BE2C (cell line): ENCODE data around the gene ASCL1. TPM values are rescaled to one million over a fixed set of nuclear protein-coding genes. Genes with fewer than 3 reads are reported as not detected.

Experiments
- DNase-seq: peaks from one replicate; pipeline ENCODE4 v3.0.0-alpha.2; 2020
- H3K27me3 ChIP-seq: fragments of 250-450 bp; sonication (Bioruptor Pico); 2 replicates; pipeline ENCODE4 v1.5.1; 2020; ENCODE audit warnings: mild to moderate bottlenecking
- H3K36me3 ChIP-seq: fragments of 250-450 bp; sonication (Bioruptor Pico); 2 replicates; pipeline ENCODE4 v1.5.1; 2020; ENCODE audit warnings: mild to moderate bottlenecking
- H3K4me1 ChIP-seq: fragments of 250-450 bp; sonication (Bioruptor Pico); 2 replicates; pipeline ENCODE4 v1.5.1; 2020
- H3K4me3 ChIP-seq: 2 replicates; pipeline ENCODE4 v1.5.1; 2011; ENCODE audit warnings: low read depth, low read length
- H3K9me3 ChIP-seq: fragments of 250-450 bp; sonication (Bioruptor Pico); 2 replicates; pipeline ENCODE4 v1.5.1; 2020
- CTCF ChIP-seq: IDR thresholded peaks from 2 replicates; pipeline ENCODE4 v1.5.1; 2012; ENCODE audit warnings: mild to moderate bottlenecking, low read depth, low read length
- polyA plus RNA-seq: library from polyadenylated mRNA; unstranded; fragments of >200 nt; gene quantifications from one replicate; pipeline ENCODE4 v1.2.1, GENCODE V29; 2012; ENCODE audit warnings: low read depth, missing spikeins; ENCODE audit not compliant: insufficient read length, insufficient read depth

ASCL1 gene
- 25.5 TPM for polyA plus RNA-seq

GRCh38 chr12:102957339-102958050 lies at the start of gene ASCL1:
Gene ASCL1 (plus strand): TSS chr12:102957674. CDS start chr12:102958245, 571 bp downstream.
- DNase-seq: peak; percentile 95
- Histone ChIP-seq H3K27me3 (no peaks in the 10 kb centered on the region), H3K4me1 (peaks cover 13% of the 10 kb centered on the region), H3K9me3 (no peaks in the 10 kb centered on the region), H3K4me3 (peak within 1 kb of the TSS; percentile 95), H3K36me3 (peaks cover 15% of the 10 kb centered on the region)
- TF ChIP-seq CTCF: no peak; the same call in 1 of the 2 replicates

- no peak for DNase-seq
- Histone ChIP-seq H3K4me1 (no peaks in the 10 kb centered on the region), H3K4me3 (no peak overlapping the region), H3K36me3 (no peaks in the 10 kb centered on the region), H3K27me3 (peaks cover 5% of the 10 kb centered on the region), H3K9me3 (no peaks in the 10 kb centered on the region)
- no peak for TF ChIP-seq CTCF
These were observed 49.6 kb upstream of the ASCL1 start for GRCh38 chr12:102907918-102908317.

- Histone ChIP-seq H3K27me3 (peaks cover 5% of the 10 kb centered on the region), H3K4me3 (no peak overlapping the region), H3K4me1 (no peaks in the 10 kb centered on the region), H3K9me3 (no peaks in the 10 kb centered on the region), H3K36me3 (no peaks in the 10 kb centered on the region)
- TF ChIP-seq CTCF: no peak
- DNase-seq: no peak
These were observed 47.3 kb upstream of the ASCL1 start for GRCh38 chr12:102910137-102910536.

GRCh38 chr12:102910792-102911191 lies 46.7 kb upstream of the ASCL1 start:
- DNase-seq: no peak
- TF ChIP-seq CTCF: no peak
- Histone ChIP-seq H3K4me1 (no peaks in the 10 kb centered on the region), H3K9me3 (no peaks in the 10 kb centered on the region), H3K27me3 (peaks cover 5% of the 10 kb centered on the region), H3K36me3 (no peaks in the 10 kb centered on the region), H3K4me3 (no peak overlapping the region)

GRCh38 chr12:102911320-102911719 lies 46.2 kb upstream of the ASCL1 start:
- Histone ChIP-seq H3K9me3 (no peaks in the 10 kb centered on the region), H3K36me3 (no peaks in the 10 kb centered on the region), H3K27me3 (no peaks in the 10 kb centered on the region; the same call in 1 of the 2 replicates), H3K4me1 (no peaks in the 10 kb centered on the region), H3K4me3 (no peak overlapping the region)
- TF ChIP-seq CTCF: no peak
- DNase-seq: no peak

GRCh38 chr12:102912258-102912657 lies 45.2 kb upstream of the ASCL1 start:
- no peaks in the 10 kb centered on the region; the same call in 1 of the 2 replicates for H3K27me3 ChIP-seq
- H3K4me1 ChIP-seq: no peaks in the 10 kb centered on the region
- no peak overlapping the region for H3K4me3 ChIP-seq
- no peaks in the 10 kb centered on the region for H3K9me3 ChIP-seq
- TF ChIP-seq CTCF: no peak
- no peaks in the 10 kb centered on the region for H3K36me3 ChIP-seq
- no peak for DNase-seq
